Heart left ventricle (tissue), 16 donors: Measurements from ENCODE around the gene PREX1. TPM values are rescaled to one million over a fixed set of nuclear protein-coding genes. Genes with fewer than 3 reads are reported as not detected.

ENCODE experiments used
- ATAC-seq, 4 donors: fragments of 200-7000 bp; cut with Tn5 transposase; one replicate each; pipeline ENCODE4 v1.9.1; 2020 to 2022; ENCODE audit warnings: moderate library complexity in 4 of 4, mild to moderate bottlenecking in 3 of 4, moderate number of reproducible peaks in 1 of 4
- DNase-seq, 5 donors: peaks; one replicate each; pipeline ENCODE4 v3.0.0-alpha.2; 2020
- H3K27ac ChIP-seq, 12 donors: fragments of 200-600 bp; sonication (generic) in 4 of 12; one replicate each; pipeline versions ENCODE4 v1.5.0 to v1.8.0; 2016 to 2022; ENCODE audit warnings: mild to moderate bottlenecking in 2 of 12
- H3K27me3 ChIP-seq, 9 donors: fragments of 200-600 bp; sonication (generic) in 2 of 9; one replicate each; pipeline versions ENCODE4 v1.5.1 to v1.8.0; 2016 to 2022; ENCODE audit warnings: mild to moderate bottlenecking in 3 of 9
- H3K36me3 ChIP-seq, 9 donors: fragments of 200-600 bp; sonication (generic) in 2 of 9; one replicate each; pipeline versions ENCODE4 v1.5.0 to v1.8.0; 2018 to 2022; ENCODE audit warnings: mild to moderate bottlenecking in 2 of 9
- H3K4me1 ChIP-seq, 12 donors: fragments of 200-600 bp; sonication (generic) in 4 of 12; one replicate each; pipeline versions ENCODE4 v1.5.0 to v1.8.0; 2016 to 2022; ENCODE audit warnings: mild to moderate bottlenecking in 3 of 12
- H3K4me3 ChIP-seq, 12 donors: fragments of 200-600 bp; sonication (generic) in 4 of 12; one replicate each; pipeline versions ENCODE4 v1.5.0 to v1.8.0; 2017 to 2022; ENCODE audit warnings: mild to moderate bottlenecking in 9 of 12, moderate library complexity in 4 of 12
- H3K9me3 ChIP-seq, 12 donors: fragments of 200-600 bp; sonication (generic) in 4 of 12; one replicate each; pipeline versions ENCODE4 v1.5.0 to v1.8.0; 2016 to 2022; ENCODE audit warnings: mild to moderate bottlenecking in 1 of 12
- POLR2A ChIP-seq, 2 donors: fragments of 450-650 bp; IDR thresholded peaks; one replicate each; pipeline ENCODE4 v1.6.1; 2017; ENCODE audit warnings: antibody characterized with exemption in 2 of 2, mild to moderate bottlenecking in 2 of 2, moderate library complexity in 2 of 2
- WGBS, 4 donors: extraction: QIAGEN DNeasy Blood & Tissue Kit in 2 of 4; methylation state at CpG; one replicate each; pipeline versions ENCODE4 v1.1.5 to v1.1.7; 2013 to 2018; 5-methylcytosine and 5-hydroxymethylcytosine counted together
- intact Hi-C, 10 donors: fragments of 100-400 bp; cut with DNase I; formaldehyde crosslinking; loops; one replicate each; pipeline versions ENCODE4 v1.11.1 to v1.14.2; 2022
- polyA plus RNA-seq, 2 donors: library from polyadenylated mRNA; stranded (reverse); fragments of 200-250 nt; gene quantifications; one replicate each; pipeline ENCODE4 v1.2.3, GENCODE V29; 2013
- total RNA-seq, 9 donors: library from RNA; depleted of rRNA in 2 of 9; stranded (reverse); fragments of >200 nt in 2 of 9; fragmentation: NEBNext Ultra II Directional in 3 of 9; extraction: Animal tissue kit (Norgen Biotek cat#: 25700) in 3 of 9; gene quantifications; one replicate each; pipeline versions ENCODE4 v1.1.0 to v1.2.4, GENCODE V29; 2016 to 2023
- TF ChIP-seq, protein P1 (sequence below), 12 donors: fragments of 200-600 bp; sonication (generic) in 4 of 12; IDR thresholded peaks; one replicate each; pipeline versions ENCODE4 v1.5.0 to v1.8.0; 2018 to 2022; ENCODE audit warnings: antibody characterized with exemption in 12 of 12, mild to moderate bottlenecking in 5 of 12
- donor health status: ischemic (EF 13 %, LVEDD 7.1; RV severe dilation, severe dysfunction).
- donor health status: healthy with polysubstance abuse.
- donor health status: DM: no; HTN: yes; CAD: no.
- donor health status: DM: no; HTN: no; CAD: no.
- donor health status: ischemic (EF 25% LVEDD 6.9; RV normal size, moderate dysfunction).
- donor health status: ischemic (EF 25% LVEDD 5.7; RV mildly dilated, moderate dysfunction).
- donor health status: healthy.
- donor health status: DM: yes; HTN: yes; CAD: no.
- donor health status: ischemic (EF 35%, LVEDD 5.7; RV mildly dilated, moderate dysfunction).
- donor health status: nonischemic (EF 11% LVEDD 7.7; RV severe dilation, severe dysfunction).
- donor health status: DM: yes; HTN: yes; CAD: no.
- donor health status: PGD.
- donor health status: ischemic (EF 29% LVEDD 5.4; RV normal size, mild dysfunction).
- donor health status: nonischemic (EF 23%, LVEDD 6.1; RV moderate dilation, normal function).

The PREX1 gene
- total and polyA plus RNA-seq, 11 donors, result 7.2 to 41.5 (median 11.9) TPM

DNA sequence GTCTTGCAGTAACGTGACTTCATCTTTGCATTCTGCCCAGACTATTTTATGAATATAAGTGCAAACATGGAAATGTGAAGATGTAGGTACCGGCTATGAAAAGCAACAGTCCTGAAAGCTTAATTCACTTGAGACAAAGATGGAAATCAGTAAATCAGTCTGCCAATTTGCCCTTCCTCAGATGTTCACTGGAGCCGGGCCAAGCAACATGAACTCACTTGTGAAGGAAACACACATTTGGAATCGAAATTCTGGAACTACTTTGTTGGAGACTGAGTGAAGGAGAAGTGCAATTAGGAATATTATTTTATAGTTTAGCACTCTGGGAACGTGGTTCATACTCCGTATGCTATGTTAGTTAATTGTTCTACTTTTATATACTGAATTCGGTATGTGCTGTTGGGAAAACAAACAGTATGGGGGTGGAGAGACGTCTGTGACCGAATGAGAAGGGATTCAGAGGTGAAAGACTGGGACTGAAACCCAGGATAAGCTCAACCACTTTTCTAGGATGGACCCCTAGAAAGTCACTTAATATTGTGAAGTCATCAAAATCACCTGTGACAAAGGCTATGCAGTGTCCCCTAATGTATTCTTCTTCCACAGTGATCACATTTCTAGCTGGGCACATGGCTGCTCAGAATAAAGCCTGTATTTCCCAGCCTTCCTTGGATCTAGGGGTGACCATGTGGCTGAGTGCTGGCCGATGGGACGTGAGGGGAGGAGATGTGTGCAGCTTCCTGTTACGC is 95.5 kb downstream of the PREX1 start:
- 64 to 70% (median 67%) methylated on average over 12 of the region's 12 CpGs for WGBS, 4 donors
- Histone ChIP-seq H3K4me3 (no peak overlapping the region), H3K4me1 (peaks cover 0 to 32% (median 15%) of the 10 kb centered on the region in 12 donors), H3K27ac (no peak overlapping the region), H3K36me3 (peaks cover 0 to 72% (median 0%) of the 10 kb centered on the region in 9 donors), H3K9me3 (no peaks in the 10 kb centered on the region), H3K27me3 (no peaks in the 10 kb centered on the region)
- DNase-seq (no peak), ATAC-seq (no peak)
- TF ChIP-seq, protein P1, sequence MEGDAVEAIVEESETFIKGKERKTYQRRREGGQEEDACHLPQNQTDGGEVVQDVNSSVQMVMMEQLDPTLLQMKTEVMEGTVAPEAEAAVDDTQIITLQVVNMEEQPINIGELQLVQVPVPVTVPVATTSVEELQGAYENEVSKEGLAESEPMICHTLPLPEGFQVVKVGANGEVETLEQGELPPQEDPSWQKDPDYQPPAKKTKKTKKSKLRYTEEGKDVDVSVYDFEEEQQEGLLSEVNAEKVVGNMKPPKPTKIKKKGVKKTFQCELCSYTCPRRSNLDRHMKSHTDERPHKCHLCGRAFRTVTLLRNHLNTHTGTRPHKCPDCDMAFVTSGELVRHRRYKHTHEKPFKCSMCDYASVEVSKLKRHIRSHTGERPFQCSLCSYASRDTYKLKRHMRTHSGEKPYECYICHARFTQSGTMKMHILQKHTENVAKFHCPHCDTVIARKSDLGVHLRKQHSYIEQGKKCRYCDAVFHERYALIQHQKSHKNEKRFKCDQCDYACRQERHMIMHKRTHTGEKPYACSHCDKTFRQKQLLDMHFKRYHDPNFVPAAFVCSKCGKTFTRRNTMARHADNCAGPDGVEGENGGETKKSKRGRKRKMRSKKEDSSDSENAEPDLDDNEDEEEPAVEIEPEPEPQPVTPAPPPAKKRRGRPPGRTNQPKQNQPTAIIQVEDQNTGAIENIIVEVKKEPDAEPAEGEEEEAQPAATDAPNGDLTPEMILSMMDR (IDR thresholded peaks at IDR 0.05), result no peak
- TF ChIP-seq POLR2A (IDR thresholded peaks at IDR 0.05), result no peak
- intact Hi-C loops, result no loop called here

DNA sequence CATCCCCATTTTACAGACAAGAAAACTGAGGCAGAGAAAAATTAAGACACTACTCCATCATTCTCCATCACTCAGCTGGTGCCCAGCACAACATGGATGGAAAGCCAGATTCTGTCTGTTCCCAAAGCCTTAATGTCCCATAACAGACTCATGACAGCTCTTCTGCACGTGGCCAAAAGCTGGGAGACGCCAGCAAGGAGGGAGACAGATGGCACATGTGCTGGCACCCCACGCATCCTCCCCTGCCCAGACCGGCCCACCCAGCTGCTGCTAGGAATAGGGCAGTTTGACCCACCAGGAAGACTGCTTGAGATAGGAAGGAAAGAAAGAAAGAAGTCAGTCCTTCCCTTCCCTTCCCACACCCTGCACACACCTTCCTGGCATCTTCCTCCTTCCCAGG is 96.3 kb downstream of the PREX1 start:
- intact Hi-C loops, result no loop called here
- Histone ChIP-seq H3K36me3 (peaks cover 0 to 73% (median 0%) of the 10 kb centered on the region in 9 donors), H3K4me3 (no peak overlapping the region), H3K4me1 (peaks cover 0 to 25% (median 15%) of the 10 kb centered on the region in 12 donors), H3K27me3 (no peaks in the 10 kb centered on the region), H3K9me3 (no peaks in the 10 kb centered on the region), H3K27ac (no peak overlapping the region)
- ATAC-seq (no peak), DNase-seq (no peak)
- TF ChIP-seq POLR2A (IDR thresholded peaks at IDR 0.05), result no peak
- TF ChIP-seq, protein P1 (IDR thresholded peaks at IDR 0.05), result no peak
- 91 to 98% (median 95%) methylated on average over 4 of the region's 4 CpGs for WGBS, 4 donors

DNA sequence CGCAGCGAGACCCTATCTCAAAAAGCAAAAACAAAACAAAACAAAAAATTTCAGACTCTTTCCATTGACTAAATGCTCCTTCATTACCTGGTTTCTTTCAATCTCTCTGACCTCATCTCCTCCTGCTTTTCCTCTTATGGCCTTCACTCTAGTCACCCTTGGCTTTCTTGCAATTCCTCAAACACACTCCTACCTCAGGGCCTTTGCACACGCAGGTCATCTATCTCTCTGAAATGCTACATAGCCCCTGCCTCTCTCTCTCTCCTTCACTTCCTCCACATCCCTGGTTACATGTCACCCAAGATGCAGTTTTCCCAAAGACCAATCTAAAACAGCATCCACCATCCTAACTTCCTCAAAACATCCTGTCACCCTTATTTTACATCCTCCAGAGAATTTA is 96.8 kb downstream of the PREX1 start:
- whole genome bisulfite sequencing, 4 donors, result 95 to 98% (median 96%) methylated on average over 3 of the region's 3 CpGs
- DNase-seq (no peak), ATAC-seq (no peak)
- Histone ChIP-seq H3K36me3 (peaks cover 0 to 75% (median 0%) of the 10 kb centered on the region in 9 donors), H3K4me3 (no peak overlapping the region), H3K4me1 (peaks cover 0 to 28% (median 15%) of the 10 kb centered on the region in 12 donors), H3K9me3 (no peaks in the 10 kb centered on the region), H3K27ac (no peak overlapping the region), H3K27me3 (no peaks in the 10 kb centered on the region)
- no peak for TF ChIP-seq POLR2A (IDR thresholded peaks at IDR 0.05)
- TF ChIP-seq, protein P1 (IDR thresholded peaks at IDR 0.05), result no peak
- intact Hi-C loops, result no loop called here

DNA sequence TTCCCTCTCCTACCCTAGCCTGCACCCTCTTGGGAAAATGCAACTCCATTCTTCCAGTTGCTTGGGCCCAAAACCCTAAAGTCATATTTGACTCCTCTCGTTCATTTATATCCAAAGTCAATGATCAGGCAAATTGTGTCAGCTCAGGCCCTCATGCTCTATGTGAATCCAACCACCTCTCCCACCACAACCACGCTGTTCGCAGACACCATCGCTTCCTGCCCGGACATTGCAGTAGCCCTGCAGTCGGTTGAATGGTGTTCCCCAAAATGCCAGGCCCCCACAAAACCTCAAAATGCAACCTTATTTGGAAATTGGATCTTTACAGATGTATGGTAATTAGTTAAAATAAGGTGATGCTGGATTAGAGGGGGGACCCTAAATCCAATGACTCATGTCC is 98.3 kb downstream of the PREX1 start:
- H3K4me1 ChIP-seq, result peaks cover 0 to 41% (median 10%) of the 10 kb centered on the region in 12 donors
- 90 to 94% (median 92%) methylated on average over 6 of the region's 6 CpGs for WGBS, 4 donors
- H3K4me3 ChIP-seq, result no peak overlapping the region
- intact Hi-C loops, result no loop called here
- TF ChIP-seq, protein P1 (IDR thresholded peaks at IDR 0.05), result no peak
- TF ChIP-seq POLR2A (IDR thresholded peaks at IDR 0.05), result no peak
- H3K27me3 ChIP-seq, result no peaks in the 10 kb centered on the region
- DNase-seq (no peak), ATAC-seq (no peak)
- H3K27ac ChIP-seq, result no peak overlapping the region
- H3K9me3 ChIP-seq, result no peaks in the 10 kb centered on the region
- peaks cover 0 to 81% (median 3%) of the 10 kb centered on the region in 9 donors for H3K36me3 ChIP-seq
